GM18505 (cell line): ENCODE measurements around the gene ZKSCAN4.
A peak's percentile ranks its signal among the peaks of the same experiment; 100 is the strongest.

Experiments used
- ATAC-seq: cut with Tn5 transposase; IDR thresholded peaks from one replicate; pipeline ENCODE4 v1.9.1; 2021; ENCODE audit not compliant: unreplicated experiment
- POLR2A ChIP-seq: IDR thresholded peaks from 4 replicates; pipeline ENCODE4 v1.6.1; 2011; ENCODE audit warnings: borderline replicate concordance; ENCODE audit not compliant: insufficient read depth, insufficient read length; ENCODE audit errors: extremely low read depth

Gene ZKSCAN4

DNA sequence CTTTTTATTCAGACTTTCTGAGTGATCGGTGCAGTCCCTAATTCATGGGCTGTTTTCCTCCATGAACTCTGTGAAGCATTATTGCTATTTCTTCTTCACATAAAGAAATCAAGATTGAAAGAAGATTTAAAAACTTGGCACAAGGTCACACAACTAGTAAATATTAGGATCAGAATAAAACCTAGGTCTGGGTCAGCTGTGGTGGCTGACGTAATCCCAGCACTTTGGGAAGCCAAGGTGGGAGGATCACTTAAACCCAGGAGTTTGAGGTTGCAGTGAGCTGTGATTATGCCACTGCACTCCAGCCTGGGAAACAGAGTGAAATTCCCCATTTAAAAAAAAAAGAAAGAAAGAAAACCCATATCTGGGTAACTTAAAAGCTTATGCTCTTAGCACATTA, 25.6 kb downstream of the ZKSCAN4 start:
- ATAC-seq = no peak
- TF ChIP-seq POLR2A = no peak

DNA sequence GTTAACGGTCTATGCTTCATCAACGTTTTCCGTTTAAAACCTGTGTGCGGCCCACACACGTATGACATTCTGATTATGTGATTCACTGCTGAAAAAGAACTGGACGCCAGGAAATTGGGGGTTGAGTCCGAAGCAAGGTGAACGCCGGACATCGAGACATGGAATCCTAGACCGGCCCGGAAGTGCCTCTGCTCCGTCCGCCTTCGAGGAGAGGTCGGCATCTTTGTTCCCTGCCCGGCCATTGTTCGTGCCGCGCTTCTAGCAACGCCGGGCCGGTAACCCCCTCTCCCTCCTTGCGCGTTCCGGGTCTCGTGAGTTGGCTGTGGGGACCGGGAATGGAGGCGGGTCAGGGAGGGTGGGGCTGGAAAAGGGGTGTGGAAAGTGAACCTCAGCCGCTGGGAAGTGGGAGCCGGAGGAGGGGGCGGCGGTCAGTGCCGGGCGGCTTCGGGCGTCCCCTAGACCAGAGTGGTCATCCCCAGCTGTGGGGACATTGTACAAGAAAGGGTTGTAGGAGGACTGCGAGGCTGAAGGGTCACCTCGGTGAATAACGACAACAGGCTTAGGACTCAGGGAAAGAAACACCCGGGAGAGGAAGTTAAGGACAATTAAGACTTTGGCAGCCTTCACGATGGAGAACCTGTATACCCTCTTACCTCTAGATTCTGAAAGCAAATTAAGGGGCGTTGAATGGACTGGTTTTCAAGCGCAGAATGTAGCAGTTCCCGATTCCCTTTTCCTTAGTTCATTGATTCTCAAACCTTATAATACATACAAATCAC, 26.8 kb downstream of the ZKSCAN4 start, which contains the start of gene ZSCAN9:
Gene ZSCAN9 (plus strand): TSS at position 220 of the 779 bp plus-strand sequence. CDS start 1,810 bp downstream, outside the sequence.
- peak; percentile 72 for ATAC-seq
- peak; percentile 85 for TF ChIP-seq POLR2A

DNA sequence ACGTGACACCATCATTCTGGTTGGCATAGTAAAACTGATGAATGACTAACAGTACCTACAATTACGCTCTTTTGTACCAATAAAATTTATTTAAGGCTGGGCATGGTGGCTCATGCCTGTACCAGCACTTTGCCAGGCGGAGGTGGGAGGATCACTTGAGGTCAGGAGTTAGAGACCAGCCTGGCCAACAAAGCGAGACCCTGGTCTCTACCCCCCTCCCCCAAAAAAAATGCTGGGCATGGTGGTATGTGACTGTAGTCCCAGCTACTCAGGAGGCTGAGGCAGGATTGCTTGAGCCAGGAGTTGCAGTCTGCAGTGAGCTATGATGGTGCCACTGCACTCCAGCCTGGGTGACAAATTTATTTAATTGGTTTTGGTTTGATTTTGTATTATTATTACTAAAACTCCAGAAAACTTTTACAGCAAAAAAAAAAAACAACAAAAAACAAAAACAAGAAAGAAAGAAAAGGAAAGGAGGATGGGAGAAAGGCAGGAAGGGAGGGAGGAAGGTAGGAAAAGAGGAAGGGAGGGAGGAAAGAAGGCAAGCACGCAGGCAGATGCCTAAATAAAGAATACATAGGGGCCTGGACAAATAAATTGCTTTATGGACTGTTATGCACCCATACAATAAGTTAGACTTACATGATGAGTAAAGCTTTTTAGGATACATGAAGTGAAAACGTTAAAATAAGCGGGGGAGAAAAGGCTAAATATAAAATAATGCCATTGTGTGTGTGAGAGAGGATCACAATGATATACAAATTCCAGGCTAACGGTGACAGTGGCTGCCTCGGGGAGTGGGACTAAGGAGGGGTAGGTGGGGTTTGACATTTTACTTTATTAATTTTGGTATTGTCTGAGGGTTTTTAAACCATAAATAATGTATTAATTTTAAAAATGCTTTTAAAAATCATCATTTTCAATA, 27.7 kb downstream of the ZKSCAN4 start:
- TF ChIP-seq POLR2A = no peak
- ATAC-seq = no peak

DNA sequence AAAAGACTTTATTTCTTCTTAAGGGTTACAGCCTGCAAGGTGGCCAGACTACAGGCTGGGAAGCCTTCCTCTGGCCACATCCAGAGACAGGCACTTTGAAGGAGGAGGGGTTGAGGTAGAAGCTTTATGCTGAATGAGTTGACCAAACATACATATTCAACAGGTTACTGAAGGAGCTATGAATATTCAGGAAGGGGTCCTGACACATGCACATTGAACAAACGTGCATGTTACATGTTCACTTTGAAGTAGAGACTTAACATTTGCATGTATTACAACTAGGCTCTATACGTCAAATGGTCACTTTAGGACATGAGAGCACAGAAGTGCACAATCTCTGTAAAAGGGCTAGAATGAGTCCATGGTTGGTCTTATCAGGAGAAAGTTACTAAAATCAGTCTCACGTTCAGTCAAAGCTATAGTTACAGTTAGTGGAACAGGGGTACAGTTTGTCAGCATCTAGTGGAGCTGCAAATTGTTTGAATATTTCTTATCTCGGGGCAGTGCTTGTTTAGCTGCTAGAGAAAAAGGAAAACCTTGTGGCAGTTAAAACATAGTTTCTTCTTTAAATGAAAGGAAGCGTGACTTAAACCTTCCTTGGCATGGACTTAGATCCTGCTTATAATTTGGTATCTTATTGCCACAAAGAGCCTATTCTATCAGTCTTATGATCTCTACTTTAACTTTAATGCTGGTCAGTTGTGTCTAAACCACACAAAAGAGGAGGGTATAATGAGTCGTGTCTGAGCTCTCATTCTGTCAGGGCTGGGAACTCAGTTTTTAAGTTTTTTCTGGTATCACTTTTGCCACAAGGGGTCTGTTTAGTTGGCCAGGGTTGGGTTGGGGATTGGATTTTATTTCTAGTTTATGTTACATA, 31.6 kb downstream of the ZKSCAN4 start:
- no peak for ATAC-seq
- TF ChIP-seq POLR2A = no peak

DNA sequence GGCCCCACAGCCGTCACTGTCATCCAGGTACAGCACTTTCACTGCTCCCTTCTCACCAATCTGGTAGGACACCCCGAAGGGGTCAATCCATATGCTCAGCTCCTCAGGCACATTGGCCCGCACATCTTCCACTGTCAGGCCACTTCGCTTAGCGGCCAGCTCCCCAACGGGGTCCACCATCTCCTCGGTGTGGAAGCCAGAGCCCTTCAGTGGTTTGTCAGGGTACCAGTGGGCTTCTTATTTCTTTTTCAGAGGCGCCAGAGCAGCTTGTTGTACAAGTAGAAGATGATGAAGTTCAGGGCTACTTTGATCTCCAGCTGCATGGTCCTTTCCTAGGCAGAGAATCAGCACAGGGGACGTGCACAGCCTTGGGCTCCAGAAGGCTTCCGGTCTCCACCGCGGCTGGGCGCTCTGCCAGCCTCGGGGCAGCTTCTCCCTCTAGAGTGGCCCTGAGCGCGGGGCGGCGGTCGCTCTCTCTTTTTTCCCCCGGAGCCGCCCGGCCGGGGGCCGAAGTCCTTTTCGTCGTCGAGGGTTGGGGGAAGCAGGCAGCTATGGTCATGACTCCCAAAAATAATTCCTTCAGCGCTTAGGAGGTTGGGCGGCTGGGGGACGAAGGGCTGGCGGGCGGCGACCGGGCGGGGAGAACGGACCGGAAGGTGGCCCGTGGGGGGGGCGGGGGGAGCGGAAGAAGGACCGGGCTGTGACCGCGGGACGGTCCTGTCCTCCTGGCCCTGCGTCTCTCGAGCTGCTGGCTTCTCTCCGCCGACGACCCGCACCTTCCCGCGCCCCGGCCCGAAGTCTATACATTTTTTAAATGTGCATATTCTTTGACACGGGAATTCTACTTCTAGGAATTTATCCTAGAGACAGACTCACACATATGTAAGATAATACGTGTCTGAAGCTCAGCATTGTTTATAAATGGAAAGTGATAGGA, 33.5 kb downstream of the ZKSCAN4 start:
- ATAC-seq = no peak
- TF ChIP-seq POLR2A = peak; percentile 63

DNA sequence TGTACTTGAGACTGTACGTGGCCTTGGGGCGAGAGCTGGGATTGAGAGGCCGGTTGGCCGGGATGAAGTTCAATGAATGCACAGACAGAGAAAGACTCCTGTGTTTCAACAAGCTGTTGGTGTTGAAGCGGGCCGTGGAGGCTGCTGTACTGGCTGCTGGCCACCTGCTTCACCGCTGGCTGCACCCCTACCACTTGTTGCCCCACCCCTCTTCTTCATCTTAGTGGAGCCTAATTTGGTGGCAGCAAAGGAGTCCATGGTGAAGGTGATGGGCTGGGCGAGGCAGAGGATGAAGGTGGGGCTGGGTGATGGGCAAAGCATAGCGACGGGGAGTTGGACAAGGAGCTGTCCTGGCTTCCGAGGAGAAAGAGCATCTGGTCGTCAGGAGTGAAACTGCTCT, 34.2 kb downstream of the ZKSCAN4 start:
- no peak for ATAC-seq

DNA sequence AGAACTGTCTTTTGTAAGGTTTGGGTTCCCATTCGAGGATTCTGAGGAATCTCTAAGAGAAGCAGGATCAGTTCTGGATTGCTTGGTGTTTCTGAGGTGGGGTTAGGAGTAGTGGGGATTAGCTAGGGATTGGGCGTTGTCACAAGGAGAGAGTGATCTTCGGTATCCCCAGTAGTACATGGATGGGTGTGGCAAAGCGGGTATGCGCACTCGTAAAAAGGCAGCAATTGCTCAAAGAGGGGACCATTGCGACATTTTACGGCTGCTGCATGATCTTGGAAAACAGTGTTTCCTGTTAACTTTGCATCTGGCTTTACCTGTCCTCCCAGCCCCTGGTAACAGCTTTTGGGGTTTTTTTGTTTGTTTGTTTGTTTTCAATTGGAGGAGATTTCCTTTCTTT, 36.6 kb downstream of the ZKSCAN4 start:
- no peak for ATAC-seq
- TF ChIP-seq POLR2A = no peak

More for the DNA sequence above, 34.2 kb downstream of the ZKSCAN4 start:
- TF ChIP-seq POLR2A = no peak

DNA sequence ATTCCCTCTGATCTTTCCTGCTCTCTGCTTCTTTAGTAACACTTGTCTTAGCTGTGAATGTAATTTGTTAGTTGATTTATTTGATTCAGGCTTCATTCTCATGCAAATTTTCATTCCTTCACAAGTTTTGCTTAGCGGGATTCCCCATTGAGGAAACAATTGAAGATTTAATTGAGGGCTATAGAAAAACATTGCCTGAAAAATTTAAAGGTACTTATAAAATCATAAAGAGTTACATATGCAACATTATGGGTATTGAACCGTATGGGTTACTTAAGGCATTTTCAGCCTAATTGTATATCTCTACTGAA, 38.9 kb downstream of the ZKSCAN4 start:
- no peak for ATAC-seq
- no peak for TF ChIP-seq POLR2A

DNA sequence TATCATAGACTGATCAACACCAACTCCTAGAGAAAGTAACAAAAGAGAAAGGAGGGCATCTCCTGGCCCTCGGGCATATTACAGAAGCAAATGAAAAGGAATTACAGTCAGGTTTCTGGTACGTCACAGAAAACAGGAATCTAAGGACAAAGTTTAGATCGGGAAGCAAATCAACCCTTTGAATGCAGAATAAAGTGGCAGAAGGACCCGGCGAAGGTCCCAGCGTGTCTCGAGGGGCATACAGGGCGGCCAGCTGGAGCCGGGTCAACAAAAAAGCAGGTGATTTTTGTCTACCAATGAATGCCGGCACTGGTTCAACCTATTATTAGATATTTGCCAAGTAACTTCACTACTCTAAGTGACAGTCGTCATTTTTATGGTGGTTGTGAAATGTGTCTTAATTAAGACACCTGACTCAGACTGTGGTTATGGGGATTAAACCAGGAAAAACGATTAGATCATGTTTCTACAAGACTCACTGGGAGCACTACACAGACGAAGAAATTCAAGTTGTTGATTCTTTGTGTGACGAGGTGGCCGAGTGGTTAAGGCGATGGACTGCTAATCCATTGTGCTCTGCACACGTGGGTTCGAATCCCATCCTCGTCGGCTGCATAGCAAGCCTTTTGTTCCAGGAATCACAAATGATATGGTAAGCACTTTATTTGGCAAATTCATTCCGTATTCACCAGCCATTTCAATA, 39.4 kb downstream of the ZKSCAN4 start:
- ATAC-seq = no peak
- peak; percentile 23 for TF ChIP-seq POLR2A

DNA sequence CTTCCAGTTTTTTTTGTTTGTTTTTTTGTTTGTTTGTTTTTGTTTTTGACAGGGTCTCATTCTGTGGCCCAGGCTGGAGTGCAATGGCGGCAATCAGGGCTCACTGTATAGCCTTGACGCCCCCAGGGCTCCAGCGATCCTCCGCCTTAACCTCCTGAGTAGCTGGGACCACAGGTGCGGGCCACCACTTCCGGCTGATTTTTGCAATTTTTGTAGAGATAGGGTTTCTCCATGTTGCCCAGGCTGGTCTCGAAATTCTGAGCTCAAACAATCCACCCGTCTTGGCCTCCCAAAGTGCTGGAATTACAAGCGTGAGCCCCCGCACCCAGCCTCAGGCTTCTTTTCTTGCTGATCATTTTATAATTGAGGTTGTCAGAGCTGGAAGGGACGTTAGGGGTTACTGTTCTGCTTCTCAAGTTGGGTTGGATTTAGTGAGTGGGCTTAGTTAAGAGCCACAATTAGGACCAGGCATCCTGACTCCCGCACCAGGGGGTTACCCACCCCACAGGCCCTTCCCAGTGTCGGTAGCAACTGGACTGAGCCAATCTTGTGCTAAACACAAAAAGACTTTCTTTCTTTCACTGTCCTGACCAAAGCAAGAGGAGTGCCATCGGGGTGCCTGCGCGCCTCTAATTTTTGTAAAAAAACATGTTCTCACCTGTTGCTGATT, 40.1 kb downstream of the ZKSCAN4 start:
- no peak for ATAC-seq
- no peak for TF ChIP-seq POLR2A
